Measurements from ENCODE around the gene AMER3.

DNA sequence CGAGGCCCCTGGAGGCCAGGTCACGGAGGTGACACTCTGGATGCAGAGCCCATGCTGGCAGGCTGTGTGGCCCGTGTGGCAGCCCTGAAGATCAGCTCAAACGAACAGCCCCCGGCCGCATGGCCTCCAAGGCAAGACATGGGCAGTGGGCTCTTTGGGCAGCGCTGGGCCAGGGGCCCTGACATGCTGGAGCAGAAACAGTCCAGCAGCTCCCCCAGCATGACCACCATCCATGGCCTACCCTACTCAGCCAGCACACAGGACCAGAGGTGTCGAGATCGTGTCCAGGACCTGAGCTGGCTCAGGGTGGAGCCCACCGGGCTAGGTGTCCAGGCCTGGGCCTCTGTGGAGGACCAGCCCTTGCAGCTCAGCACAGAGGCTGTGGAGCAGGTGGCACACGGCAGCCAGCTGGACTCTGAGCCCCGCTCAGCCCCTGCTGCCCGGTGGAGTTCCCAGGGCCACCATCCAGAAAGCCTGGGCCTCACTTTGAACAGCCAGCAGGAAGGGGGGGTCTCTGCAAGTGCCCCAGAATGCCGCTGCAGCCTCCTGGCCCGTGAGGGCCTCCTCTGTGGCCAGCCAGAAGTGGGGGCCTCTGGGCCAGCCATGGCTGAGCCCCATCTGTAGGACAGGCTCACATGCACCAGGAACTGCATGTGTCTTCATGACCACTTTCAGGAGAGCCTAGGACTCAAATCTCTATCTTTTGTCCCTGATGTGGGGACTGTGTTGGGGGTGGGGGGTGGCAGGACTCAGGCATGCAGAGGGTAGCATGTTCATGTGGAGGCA is 8.9 kb downstream of the AMER3 start:
- TF ChIP-seq ZNF274 (IDR thresholded peaks at IDR 0.05; ENCODE audit: low read depth, low read length) (no peak), SUZ12 (IDR thresholded peaks at IDR 0.05; ENCODE audit: extremely low read depth, insufficient read depth, insufficient read length) (no peak)

All from NT2/D1 (cell line).